GM18505 (cell line): ENCODE measurements around the gene USP40.

ENCODE experiments used
- ATAC-seq: cut with Tn5 transposase; IDR thresholded peaks from one replicate; pipeline ENCODE4 v1.9.1; 2021; ENCODE audit not compliant: unreplicated experiment
- POLR2A ChIP-seq: IDR thresholded peaks from 4 replicates; pipeline ENCODE4 v1.6.1; 2011; ENCODE audit warnings: borderline replicate concordance; ENCODE audit not compliant: insufficient read depth, insufficient read length; ENCODE audit errors: extremely low read depth

USP40 gene

DNA sequence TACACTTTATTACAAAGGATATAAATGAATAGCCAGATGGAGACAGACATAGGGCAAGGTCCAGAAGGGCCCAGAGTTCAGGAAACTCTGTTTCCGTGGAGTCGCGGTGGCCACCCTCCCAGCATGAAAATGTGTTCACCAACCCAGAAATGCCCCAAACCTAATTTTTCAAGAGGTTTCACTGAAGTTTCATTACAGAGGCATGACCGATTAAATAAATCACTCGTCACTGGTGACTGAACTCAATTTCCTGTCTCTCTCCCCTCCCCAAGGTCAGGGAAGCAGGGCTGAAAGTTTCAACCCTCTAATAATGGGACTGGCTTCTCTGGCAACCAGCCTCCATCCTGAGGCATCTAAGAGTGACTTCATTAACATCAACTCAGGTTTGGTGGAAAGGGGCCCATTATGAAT lies 22.4 kb downstream of the USP40 start:
- TF ChIP-seq POLR2A = no peak
- no peak for ATAC-seq

DNA sequence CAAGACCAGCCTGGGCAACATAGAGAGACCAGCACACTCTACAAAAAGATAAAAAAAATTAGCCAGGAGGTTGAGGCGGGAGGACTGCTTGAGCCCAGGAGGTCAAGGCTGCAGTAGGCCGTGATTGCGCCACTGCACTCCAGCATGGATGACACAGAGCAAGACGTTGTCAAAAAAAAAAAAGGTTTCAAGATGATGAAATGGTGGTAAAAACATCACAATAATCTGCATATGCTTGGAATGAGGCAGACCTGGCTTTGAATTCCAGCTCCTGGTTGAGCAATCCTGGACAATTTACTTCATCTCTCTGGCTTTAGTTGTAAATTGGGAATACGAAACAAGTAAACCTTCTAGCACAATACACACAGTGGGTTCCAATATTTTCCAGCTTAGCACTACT lies 24.1 kb downstream of the USP40 start:
- no peak for TF ChIP-seq POLR2A
- ATAC-seq = no peak

DNA sequence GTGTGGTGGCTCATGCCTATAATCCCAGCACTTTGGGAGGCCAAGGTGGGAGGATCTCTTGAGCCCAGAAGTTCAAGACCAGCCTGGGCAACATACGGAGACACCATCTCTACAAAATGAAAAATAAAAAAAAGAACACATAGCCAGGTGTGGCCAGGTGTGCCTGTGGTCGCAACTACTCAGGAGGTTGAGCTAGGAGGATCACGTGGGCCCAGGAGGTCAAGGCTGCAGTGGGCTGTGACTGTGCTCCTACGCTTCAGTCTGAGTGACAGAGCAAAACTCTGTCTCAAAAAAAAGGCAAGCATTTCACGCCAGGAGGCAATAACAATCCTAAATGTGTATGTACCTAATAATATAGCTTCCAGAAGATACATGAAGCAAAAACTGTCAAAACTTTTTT lies 27.8 kb downstream of the USP40 start:
- TF ChIP-seq POLR2A = no peak
- ATAC-seq = no peak

DNA sequence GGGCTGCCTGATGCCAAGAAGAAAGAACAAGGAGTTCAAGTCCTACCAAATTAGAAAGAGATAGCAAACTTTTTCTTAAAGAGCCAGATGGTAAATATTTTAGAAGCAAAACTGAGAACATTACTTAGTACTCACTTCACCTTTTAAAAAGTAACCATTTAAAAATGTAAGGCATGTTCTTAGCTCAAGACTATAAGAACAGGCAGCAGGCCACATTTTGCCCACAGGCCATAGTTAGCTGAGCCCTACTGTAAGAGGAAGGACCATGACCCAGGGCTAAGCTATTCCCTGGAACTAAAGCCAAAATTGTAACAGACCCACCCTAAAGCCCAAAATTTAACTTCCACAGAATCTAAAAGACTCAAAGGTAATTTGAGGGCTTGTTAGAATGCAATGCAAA lies 31.3 kb downstream of the USP40 start:
- no peak for ATAC-seq

DNA sequence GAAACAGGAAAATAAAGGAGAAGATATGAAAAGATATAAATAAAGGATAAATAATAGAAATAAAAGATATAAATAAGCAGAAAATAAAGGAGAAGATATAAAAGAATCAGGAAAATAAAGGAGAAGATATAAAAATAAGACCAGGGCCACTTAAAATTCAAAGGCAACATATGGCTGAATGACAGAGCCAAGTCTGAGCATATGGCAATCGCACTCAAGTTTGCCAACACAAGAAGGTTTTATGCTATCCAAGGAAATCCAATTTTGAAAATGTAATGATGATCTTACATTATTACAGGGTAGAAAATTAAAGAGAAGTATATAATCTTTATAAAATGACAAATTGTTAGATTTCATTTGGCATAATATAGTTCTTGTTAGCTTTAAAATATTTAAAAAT lies 33.6 kb downstream of the USP40 start:
- ATAC-seq = no peak
- no peak for TF ChIP-seq POLR2A

More for the DNA sequence above, 31.3 kb downstream of the USP40 start:
- TF ChIP-seq POLR2A = no peak

DNA sequence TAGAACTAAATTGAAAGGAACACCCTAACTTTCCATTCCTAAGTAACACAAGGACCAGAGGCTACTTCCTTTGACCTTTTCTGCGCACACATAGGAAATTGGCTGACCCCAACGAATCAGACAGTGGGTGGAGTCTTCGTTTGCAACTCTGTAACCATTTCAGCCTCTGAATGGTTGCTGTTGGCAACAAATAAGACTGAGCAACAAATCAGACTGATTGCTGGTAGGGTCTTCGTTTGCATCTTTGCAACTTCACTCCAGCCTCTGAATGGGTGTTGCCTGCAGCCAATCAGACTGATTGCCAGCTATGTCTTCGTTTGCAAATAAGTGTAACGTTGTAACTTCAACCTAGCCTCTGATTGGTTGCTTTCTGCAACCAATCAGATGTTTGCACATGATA lies 34.6 kb downstream of the USP40 start:
- ATAC-seq = no peak
- TF ChIP-seq POLR2A = no peak

DNA sequence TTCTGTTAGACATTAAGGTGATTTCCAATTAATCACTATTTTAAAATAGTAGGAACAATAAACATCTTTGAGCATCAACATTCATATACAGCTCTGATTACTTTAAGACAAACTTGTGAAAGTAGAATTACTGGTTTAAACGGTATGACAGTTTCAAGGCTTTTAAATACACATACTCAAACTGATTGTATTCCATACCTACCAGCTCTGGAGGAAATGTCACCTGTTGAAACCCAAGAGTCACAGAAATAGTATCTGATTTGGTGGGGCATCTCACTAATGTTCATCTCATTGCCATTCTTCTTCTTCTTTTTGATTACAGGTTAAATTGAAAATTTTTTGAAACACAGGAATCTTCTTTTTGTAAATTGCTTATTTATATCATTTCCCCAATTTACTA lies 36.2 kb downstream of the USP40 start:
- TF ChIP-seq POLR2A = no peak
- no peak for ATAC-seq

DNA sequence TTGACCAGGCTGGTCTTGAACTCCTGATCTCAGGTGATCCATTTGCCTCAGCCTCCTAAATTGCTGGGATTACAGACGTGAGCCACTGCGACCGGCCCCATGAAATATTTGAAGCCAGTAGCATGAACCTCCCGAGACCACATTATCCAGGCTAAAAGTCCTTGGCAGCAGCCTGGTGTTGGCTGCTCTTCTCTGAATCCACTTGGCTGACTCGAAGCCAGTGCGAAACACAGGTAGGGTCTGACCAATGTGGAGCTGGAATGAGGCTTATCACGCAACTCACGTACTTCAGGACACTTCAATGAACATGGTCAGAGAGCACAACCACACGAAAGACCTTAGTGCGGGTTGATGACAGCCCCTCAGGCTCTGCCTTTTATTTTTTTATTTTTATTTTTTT lies 38.4 kb downstream of the USP40 start:
- no peak for TF ChIP-seq POLR2A
- no peak for ATAC-seq

DNA sequence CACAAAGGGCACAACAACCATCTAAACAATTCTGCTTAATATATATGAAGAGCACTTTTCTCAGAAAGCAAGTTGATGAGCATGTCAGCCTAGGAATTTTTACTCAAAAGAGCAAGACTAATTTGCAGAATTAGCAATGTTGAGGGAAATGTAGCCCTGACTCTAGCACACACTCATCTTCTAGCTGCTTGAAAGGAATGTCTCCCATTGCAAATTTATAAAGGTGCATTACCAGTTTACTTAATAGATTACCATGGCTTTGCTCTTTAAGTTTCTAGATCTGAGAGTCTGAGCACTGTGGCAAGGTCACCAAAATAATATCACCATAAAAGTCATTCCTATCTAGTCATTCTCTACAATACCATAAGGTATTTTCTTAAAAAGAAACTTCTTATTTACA lies 40.8 kb downstream of the USP40 start:
- TF ChIP-seq POLR2A = no peak
- no peak for ATAC-seq

DNA sequence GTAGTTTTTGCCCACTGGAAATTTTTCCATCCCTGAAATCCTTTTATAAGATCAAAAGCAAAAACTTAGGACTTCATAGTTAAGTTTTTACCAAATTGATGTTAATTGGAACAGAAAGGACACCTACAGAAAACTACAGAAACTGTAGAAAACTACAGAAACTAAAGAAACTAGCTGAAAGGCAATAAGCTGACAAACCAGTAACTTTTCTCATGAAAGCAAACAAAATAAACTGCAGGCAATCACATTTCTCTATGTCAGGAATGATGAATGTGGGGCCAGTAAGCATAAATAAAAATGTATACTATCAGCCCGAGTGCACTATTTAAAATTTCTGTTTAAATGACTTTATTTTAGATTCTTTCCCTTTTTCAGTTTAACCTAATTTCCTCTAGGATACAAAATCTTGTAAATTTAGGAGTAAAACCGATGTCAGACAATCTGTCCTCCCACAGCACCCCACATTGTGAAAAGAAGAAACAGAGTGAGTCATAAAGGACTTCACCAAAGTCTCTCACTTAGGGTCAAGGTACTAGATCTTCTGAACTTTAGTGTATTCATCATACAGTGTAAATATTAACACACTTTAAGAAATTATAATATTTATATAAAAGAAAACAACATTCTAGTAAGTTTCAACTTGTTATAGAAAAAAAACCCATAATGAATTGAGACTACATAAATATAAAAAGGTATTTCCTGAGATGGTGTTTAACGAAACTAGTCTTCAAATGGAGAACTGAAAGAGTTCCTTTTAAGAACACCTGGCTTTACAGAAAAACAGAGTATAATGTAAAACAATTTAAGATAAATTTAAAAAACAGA lies 46.6 kb downstream of the USP40 start:
- ATAC-seq = peak; percentile 92
- no peak for TF ChIP-seq POLR2A

DNA sequence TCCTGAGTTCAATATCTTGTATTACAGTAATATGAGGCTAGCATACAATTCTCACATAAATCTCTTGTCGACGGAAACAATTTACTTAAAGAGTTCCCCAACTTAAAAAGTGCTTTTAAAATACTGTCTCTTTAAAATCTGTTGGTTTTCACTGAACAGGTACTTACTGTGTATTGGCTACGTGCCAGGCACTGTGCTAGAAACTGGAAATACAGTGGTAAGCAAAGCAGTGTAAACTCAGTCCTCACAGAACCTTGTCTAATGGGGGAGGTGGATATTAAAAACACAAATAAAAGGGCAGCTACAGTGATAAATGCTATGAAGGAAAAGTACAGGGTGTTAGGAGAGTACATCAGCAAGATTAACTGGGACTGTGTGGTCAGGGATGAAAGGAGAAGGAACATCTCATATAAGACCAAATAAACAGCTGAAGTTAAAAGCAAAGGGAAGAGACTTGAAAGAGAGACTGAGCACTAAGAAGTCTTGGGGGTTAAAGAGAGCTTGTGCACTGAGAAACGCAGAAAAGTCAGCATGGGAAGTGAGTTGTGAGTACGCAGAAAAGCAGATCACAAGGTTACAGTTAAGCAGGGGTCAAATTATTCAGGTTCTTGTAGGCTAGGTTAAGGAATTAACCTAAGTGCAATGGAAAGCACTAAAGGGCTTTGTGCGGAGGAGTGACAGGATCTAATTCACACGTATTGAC lies 52.5 kb downstream of the USP40 start:
- ATAC-seq = no peak
- TF ChIP-seq POLR2A = no peak

DNA sequence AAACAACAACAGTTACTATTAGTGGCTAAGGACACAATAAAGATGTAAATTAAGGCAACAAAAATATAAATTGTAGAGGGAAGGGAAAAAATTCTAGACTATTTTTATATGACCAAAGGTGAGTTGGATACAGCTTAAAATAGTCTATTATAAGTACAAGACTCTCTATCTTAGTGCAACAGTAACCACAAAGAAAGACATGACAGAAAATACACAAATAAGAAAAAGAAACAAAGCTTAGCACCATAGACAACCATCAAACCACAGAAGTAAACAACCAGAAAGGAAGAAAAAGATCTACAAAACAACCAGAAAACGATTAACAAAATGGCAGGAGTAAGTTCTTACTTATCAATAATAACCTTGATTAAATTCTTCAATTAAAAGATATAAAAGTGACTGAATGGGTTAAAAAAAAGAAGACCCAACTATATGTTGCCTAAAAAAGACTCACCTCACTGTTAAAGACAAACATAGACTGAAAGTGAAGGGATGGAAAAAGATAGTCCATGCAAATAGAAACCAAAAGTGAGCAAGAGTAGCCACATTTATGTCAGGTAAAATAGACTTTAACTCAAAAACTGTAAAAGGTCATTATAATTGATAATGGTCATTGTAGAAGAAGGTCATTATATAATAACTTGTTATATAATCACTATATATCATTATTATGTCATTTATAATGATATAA lies 62.5 kb downstream of the USP40 start:
- no peak for TF ChIP-seq POLR2A
- ATAC-seq = peak; percentile 53

DNA sequence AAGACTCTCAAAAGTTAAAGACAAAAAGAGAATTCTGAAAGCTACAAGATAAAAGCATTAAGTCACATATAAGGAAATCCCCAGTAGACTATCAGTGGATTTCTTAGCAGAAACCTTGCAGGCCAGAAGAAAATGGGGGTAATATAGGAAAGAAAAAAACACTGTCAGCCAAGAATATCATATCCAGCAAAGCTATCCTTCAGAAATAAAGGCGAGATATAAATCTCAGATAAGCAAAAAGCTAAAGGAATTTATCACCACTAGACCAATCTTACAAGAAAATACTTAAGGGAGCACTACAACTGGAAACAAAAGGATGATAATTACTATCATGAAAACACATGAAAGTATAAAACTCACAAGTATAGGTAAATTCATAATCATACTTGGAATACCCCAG lies 63.1 kb downstream of the USP40 start:
- no peak for TF ChIP-seq POLR2A
- no peak for ATAC-seq
